A549 (cell line): ENCODE data around the gene CLMN. TPM values are rescaled to one million over a fixed set of nuclear protein-coding genes. Genes with fewer than 3 reads are reported as not detected.

ENCODE experiments used
- ATAC-seq, 2 experiments: fragments of 200-7000 bp in 1 of 2; fragments of >200 bp in 1 of 2; cut with Nextera tagmentation in 1 of 2; cut with Tn5 transposase in 1 of 2; 3 replicates each; pipeline versions ENCODE4 v1.8.0 to v1.9.1; 2018 to 2020; ENCODE audit warnings: mild to moderate bottlenecking in 1 of 2, moderate library complexity in 1 of 2
- CTCF ChIA-PET: fragments of 300-600 bp; sonication (Branson Sonifier 250); formaldehyde crosslinking; extraction: SDS; loops from one replicate; lab custom pipeline; 2021; ENCODE audit warnings: antibody characterized with exemption, inconsistent platforms; lab: Yijun Ruan, JAX
- POLR2A ChIA-PET: fragments of 350-600 bp; formaldehyde crosslinking; extraction: SDS; loops from one replicate; lab custom pipeline; 2021; ENCODE audit warnings: antibody characterized with exemption, inconsistent platforms; lab: Yijun Ruan, JAX
- DNase-seq, 2 experiments: peaks; one replicate each; pipeline versions ENCODE4 v3.0.0 to v3.0.0-alpha.2; 2011 to 2016; ENCODE audit warnings: low read depth in 1 of 2, low spot score in 1 of 2
- FAIRE-seq: peaks from 2 replicates; lab custom pipeline; 2011; peaks lifted over from hg19 to GRCh38; lab: Jason Lieb, UNC
- H3K27ac ChIP-seq, 2 experiments: fragments of >200 bp; sonication (Bioruptor Twin); formaldehyde crosslinking; 3 replicates each; pipeline ENCODE4 v1.5.1; 2016 to 2017
- H3K4me1 ChIP-seq: fragments of >200 bp; sonication (Bioruptor Twin); formaldehyde crosslinking; 3 replicates; pipeline ENCODE4 v1.6.1; 2016
- H3K4me2 ChIP-seq: fragments of >200 bp; sonication (Bioruptor Twin); formaldehyde crosslinking; 3 replicates; pipeline ENCODE4 v1.6.1; 2016
- H3K4me3 ChIP-seq: fragments of >200 bp; sonication (Bioruptor Twin); formaldehyde crosslinking; 3 replicates; pipeline ENCODE4 v1.5.1; 2016
- H3K9me3 ChIP-seq: fragments of >200 bp; sonication (Bioruptor Twin); formaldehyde crosslinking; 3 replicates; pipeline ENCODE4 v1.6.1; 2016
- BHLHE40 ChIP-seq: IDR thresholded peaks from 2 replicates; pipeline ENCODE4 v1.6.1; 2012; ENCODE audit warnings: low read depth, low read length, inconsistent platforms
- CEBPB ChIP-seq, 2 experiments: fragments of >200 bp in 1 of 2; sonication (Bioruptor Twin) in 1 of 2; formaldehyde crosslinking in 1 of 2; IDR thresholded peaks; 2 replicates each; pipeline ENCODE4 v1.6.1; 2012 to 2016
- EHMT2 ChIP-seq: fragments of 200-600 bp; sonication (generic); IDR thresholded peaks from 2 replicates; pipeline ENCODE4 v1.6.1; 2016; ENCODE audit warnings: antibody characterized with exemption, low read depth, mild to moderate bottlenecking, moderate library complexity
- FOXS1 ChIP-seq: fragments of 250-450 bp; sonication (Bioruptor Pico); IDR thresholded peaks from 2 replicates; pipeline ENCODE4 v1.5.0; 2020; ENCODE audit warnings: mild to moderate bottlenecking, moderate library complexity
- HDAC2 ChIP-seq: fragments of 200-600 bp; sonication (generic); IDR thresholded peaks from 2 replicates; pipeline ENCODE4 v1.6.1; 2016
- HEYL ChIP-seq: fragments of 250-450 bp; sonication (Bioruptor Pico); IDR thresholded peaks from 2 replicates; pipeline ENCODE4 v1.8.0; 2021; ENCODE audit warnings: mild to moderate bottlenecking, moderate library complexity
- HOXB13 ChIP-seq: fragments of 250-450 bp; sonication (Bioruptor Pico); IDR thresholded peaks from 2 replicates; pipeline ENCODE4 v1.5.0; 2020; ENCODE audit warnings: low read depth, mild to moderate bottlenecking, moderate library complexity
- JUN ChIP-seq, 2 experiments: fragments of >200 bp; sonication (Bioruptor Twin); formaldehyde crosslinking; IDR thresholded peaks; 2 replicates in 1 of 2; 3 replicates in 1 of 2; pipeline ENCODE4 v1.6.1; 2016 to 2017
- MAFK ChIP-seq: fragments of 450-650 bp; IDR thresholded peaks from 2 replicates; pipeline ENCODE4 v1.6.1; 2014; ENCODE audit not compliant: partially characterized antibody
- NPAS2 ChIP-seq: fragments of 250-450 bp; sonication (Bioruptor Pico); IDR thresholded peaks from 2 replicates; pipeline ENCODE4 v1.8.0; 2022; ENCODE audit warnings: mild to moderate bottlenecking, moderate library complexity, borderline replicate concordance
- NR3C1 ChIP-seq: fragments of >200 bp; sonication (Bioruptor Twin); formaldehyde crosslinking; IDR thresholded peaks from 3 replicates; pipeline ENCODE4 v1.6.1; 2017
- PHF8 ChIP-seq: fragments of 200-600 bp; sonication (generic); IDR thresholded peaks from 2 replicates; pipeline ENCODE4 v1.6.1; 2016; ENCODE audit warnings: low read depth, mild to moderate bottlenecking, antibody characterized with exemption, moderate library complexity, borderline replicate concordance
- POLR2AphosphoS2 ChIP-seq: conservative IDR thresholded peaks from 2 replicates; pipeline ENCODE4 v1.6.1; 2012; ENCODE audit warnings: low read length, improper control_type of control experiment, inconsistent platforms
- RAD21 ChIP-seq, 2 experiments: fragments of >200 bp in 1 of 2; sonication (Bioruptor Twin) in 1 of 2; formaldehyde crosslinking in 1 of 2; IDR thresholded peaks in 1 of 2; conservative IDR thresholded peaks in 1 of 2; 2 replicates in 1 of 2; 3 replicates in 1 of 2; pipeline ENCODE4 v1.6.1; 2012 to 2018; ENCODE audit warnings: inconsistent platforms in 1 of 2
- RCOR1 ChIP-seq: fragments of 150-350 bp; IDR thresholded peaks from 2 replicates; pipeline ENCODE4 v1.6.1; 2014; ENCODE audit warnings: antibody characterized with exemption, low read length, low read depth
- RNF2 ChIP-seq: fragments of 200-600 bp; sonication (generic); IDR thresholded peaks from 2 replicates; pipeline ENCODE4 v1.6.1; 2016; ENCODE audit warnings: low read depth, mild to moderate bottlenecking, antibody characterized with exemption, moderate library complexity, borderline replicate concordance
- TFCP2L1 ChIP-seq: fragments of 250-450 bp; sonication (Bioruptor Pico); IDR thresholded peaks from 2 replicates; pipeline ENCODE4 v1.5.0; 2021; ENCODE audit warnings: mild to moderate bottlenecking
- ZNF302 ChIP-seq: fragments of 250-450 bp; sonication (Bioruptor Pico); IDR thresholded peaks from 2 replicates; pipeline ENCODE4 v1.9.0; 2021; ENCODE audit warnings: inconsistent platforms, mild to moderate bottlenecking, moderate library complexity
- WGBS: methylation state at CpG from one replicate; pipeline ENCODE4 v1.1.6; 2017; ENCODE audit errors: missing lambda C conversion rate; 5-methylcytosine and 5-hydroxymethylcytosine counted together
- polyA plus RNA-seq, 4 experiments: library from polyadenylated mRNA; depleted of rRNA in 3 of 4; stranded (reverse); fragments of >200 nt; fragmentation: RNase III in 1 of 4; extraction: RNeasy Plus Mini Kit Qiagen cat#74134 plus additional on column Dnase treatment in 1 of 4; gene quantifications; 2 replicates in 3 of 4; 3 replicates in 1 of 4; pipeline ENCODE4 v1.2.3, GENCODE V29; 2011 to 2017
- TF ChIP-seq, protein P1 (sequence below): fragments of 450-650 bp; IDR thresholded peaks from 2 replicates; pipeline ENCODE4 v1.6.1; 2014; ENCODE audit warnings: antibody characterized with exemption
- TF ChIP-seq, protein P2 (sequence below): fragments of >200 bp; sonication (Bioruptor Twin); formaldehyde crosslinking; IDR thresholded peaks from 3 replicates; pipeline ENCODE4 v1.5.1; 2016
- TF ChIP-seq, protein P3 (sequence below): fragments of 250-450 bp; sonication (Bioruptor Pico); IDR thresholded peaks from 2 replicates; pipeline ENCODE4 v1.5.0; 2021; ENCODE audit warnings: mild to moderate bottlenecking, moderate library complexity, borderline replicate concordance
- TF ChIP-seq, protein P4 (sequence below): IDR thresholded peaks from 2 replicates; pipeline ENCODE4 v1.6.1; 2012

Gene CLMN
- polyA plus RNA-seq, 2 of the 4 experiments (the other 2 are of a cell fraction), result 2.9 to 10.6 TPM

DNA sequence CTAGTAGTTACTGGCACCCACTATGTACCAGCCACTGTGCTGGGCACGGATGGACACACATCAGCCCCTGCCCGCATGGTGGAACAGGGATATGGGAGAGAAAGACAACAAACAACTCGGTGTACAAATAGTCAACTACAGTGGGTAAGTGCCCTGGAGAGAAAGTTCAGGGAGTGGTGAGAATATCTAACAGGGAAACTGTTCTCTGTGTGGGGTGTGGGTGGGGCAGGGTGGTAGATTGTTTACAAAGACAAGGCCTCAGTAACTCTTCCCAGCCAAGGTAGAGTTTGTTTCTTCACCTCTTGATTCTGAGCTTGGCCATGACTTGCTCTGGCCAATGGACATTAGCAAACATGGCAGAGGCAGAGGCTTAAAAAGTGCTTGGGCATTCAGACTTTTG is 12.9 kb upstream of the CLMN start:
- FAIRE-seq (no peak), ATAC-seq (no peak), DNase-seq (no peak)
- no peak overlapping the region for H3K4me2 ChIP-seq
- H3K27ac ChIP-seq, result no peak overlapping the region; a peak in 1 of 6 replicates
- ChIA-PET CTCF (no interaction called here), POLR2A (no interaction called here)
- TF ChIP-seq, protein P1, sequence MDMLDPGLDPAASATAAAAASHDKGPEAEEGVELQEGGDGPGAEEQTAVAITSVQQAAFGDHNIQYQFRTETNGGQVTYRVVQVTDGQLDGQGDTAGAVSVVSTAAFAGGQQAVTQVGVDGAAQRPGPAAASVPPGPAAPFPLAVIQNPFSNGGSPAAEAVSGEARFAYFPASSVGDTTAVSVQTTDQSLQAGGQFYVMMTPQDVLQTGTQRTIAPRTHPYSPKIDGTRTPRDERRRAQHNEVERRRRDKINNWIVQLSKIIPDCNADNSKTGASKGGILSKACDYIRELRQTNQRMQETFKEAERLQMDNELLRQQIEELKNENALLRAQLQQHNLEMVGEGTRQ, result no peak
- no peak for TF ChIP-seq CEBPB (IDR thresholded peaks at IDR 0.05)
- 46% methylated on average over 3 of the region's 3 CpGs for WGBS
- H3K4me3 ChIP-seq, result no peak overlapping the region
- H3K9me3 ChIP-seq, result no peaks in the 10 kb centered on the region
- H3K4me1 ChIP-seq, result no peaks in the 10 kb centered on the region; the same call in 2 of the 3 replicates

DNA sequence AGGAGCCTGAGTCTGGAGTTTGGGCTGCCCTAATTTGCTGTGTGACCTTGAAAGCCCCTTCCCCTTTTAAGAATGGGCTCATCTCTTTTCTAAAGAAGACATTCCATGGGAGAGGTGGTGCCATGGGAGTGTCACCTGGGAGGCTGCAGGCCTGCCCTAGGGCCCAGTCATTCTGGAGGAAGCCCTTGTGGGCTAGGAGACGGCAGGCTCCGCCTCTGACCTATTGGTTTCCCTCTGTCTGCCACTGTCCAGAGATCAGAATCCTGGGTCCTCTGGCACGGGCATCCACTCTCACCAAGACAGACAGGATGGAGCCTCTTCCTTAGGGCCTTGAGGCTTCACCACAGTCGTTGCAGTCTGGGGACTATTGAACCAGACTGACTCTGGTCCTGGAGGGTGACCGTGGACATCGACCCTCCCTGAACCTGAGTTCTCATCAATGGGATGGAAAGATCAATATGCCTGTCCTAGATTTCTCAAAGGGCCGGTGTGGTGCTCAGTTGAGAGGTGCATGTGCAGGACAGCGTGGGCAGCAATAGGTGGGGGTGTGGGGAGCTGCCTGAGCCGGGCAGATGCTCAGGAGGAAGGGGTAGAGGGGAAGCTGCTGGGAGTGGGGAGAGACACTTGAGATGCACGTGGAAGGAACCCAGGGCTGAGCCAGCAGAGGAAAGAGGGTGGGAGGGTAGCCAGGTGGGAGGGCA is 12.2 kb upstream of the CLMN start:
- Histone ChIP-seq H3K27ac (no peak overlapping the region; a peak in 1 of 6 replicates), H3K4me3 (no peak overlapping the region), H3K4me1 (no peaks in the 10 kb centered on the region; the same call in 2 of the 3 replicates), H3K9me3 (no peaks in the 10 kb centered on the region), H3K4me2 (no peak overlapping the region)
- ATAC-seq (no peak), FAIRE-seq (no peak), DNase-seq (no peak)
- 74% methylated on average over 9 of the region's 10 CpGs for WGBS
- POLR2A ChIA-PET, result no interaction called here
- CTCF ChIA-PET, result no interaction called here
- TF ChIP-seq, protein P2, sequence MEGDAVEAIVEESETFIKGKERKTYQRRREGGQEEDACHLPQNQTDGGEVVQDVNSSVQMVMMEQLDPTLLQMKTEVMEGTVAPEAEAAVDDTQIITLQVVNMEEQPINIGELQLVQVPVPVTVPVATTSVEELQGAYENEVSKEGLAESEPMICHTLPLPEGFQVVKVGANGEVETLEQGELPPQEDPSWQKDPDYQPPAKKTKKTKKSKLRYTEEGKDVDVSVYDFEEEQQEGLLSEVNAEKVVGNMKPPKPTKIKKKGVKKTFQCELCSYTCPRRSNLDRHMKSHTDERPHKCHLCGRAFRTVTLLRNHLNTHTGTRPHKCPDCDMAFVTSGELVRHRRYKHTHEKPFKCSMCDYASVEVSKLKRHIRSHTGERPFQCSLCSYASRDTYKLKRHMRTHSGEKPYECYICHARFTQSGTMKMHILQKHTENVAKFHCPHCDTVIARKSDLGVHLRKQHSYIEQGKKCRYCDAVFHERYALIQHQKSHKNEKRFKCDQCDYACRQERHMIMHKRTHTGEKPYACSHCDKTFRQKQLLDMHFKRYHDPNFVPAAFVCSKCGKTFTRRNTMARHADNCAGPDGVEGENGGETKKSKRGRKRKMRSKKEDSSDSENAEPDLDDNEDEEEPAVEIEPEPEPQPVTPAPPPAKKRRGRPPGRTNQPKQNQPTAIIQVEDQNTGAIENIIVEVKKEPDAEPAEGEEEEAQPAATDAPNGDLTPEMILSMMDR, result no peak
- TF ChIP-seq NPAS2 (no peak), RAD21 (conservative IDR thresholded peaks at IDR 0.05 in 1 of 2, IDR thresholded peaks at IDR 0.05 in 1 of 2) (no peak), PHF8 (no peak), FOXS1 (CRISPR knock-in tag) (no peak), TFCP2L1 (CRISPR knock-in tag) (no peak), NR3C1 (no peak), HDAC2 (no peak), MAFK (no peak), POLR2AphosphoS2 (no peak), BHLHE40 (no peak), ZNF302 (CRISPR knock-in tag) (no peak), EHMT2 (no peak), RCOR1 (no peak), HOXB13 (no peak), HEYL (no peak), JUN (IDR thresholded peaks at IDR 0.05) (no peak), RNF2 (no peak)
- TF ChIP-seq, protein P3, sequence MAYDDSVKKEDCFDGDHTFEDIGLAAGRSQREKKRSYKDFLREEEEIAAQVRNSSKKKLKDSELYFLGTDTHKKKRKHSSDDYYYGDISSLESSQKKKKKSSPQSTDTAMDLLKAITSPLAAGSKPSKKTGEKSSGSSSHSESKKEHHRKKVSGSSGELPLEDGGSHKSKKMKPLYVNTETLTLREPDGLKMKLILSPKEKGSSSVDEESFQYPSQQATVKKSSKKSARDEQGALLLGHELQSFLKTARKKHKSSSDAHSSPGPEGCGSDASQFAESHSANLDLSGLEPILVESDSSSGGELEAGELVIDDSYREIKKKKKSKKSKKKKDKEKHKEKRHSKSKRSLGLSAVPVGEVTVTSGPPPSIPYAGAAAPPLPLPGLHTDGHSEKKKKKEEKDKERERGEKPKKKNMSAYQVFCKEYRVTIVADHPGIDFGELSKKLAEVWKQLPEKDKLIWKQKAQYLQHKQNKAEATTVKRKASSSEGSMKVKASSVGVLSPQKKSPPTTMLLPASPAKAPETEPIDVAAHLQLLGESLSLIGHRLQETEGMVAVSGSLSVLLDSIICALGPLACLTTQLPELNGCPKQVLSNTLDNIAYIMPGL (CRISPR knock-in tag), result no peak
- TF ChIP-seq, protein P4, sequence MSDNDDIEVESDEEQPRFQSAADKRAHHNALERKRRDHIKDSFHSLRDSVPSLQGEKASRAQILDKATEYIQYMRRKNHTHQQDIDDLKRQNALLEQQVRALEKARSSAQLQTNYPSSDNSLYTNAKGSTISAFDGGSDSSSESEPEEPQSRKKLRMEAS, result no peak
